ENCODE data around the gene RPE. TPM values are rescaled to one million over a fixed set of nuclear protein-coding genes. Genes with fewer than 3 reads are reported as not detected.

The RPE gene
- total RNA-seq, 1 experiment from 2014 or later, result 37.1 TPM

Other genes with a start within 250 kb of the RPE start
- not detected in 2 replicates for gene UNC80, start 230.8 kb upstream of the RPE start, total RNA-seq (2014; rRNA removed; shearing (Covaris generic))
- gene KANSL1L, start 168.8 kb downstream of the RPE start, total RNA-seq (2014; rRNA removed; shearing (Covaris generic)), result 3.0 and 9.2 TPM in 2 replicates
- not detected in 2 replicates for gene ACADL, start 222.8 kb downstream of the RPE start, total RNA-seq (2014; rRNA removed; shearing (Covaris generic))

Data from G401 (cell line).